ENCODE measurements around the gene TRIM7. TPM values are rescaled to one million over a fixed set of nuclear protein-coding genes. Genes with fewer than 3 reads are reported as not detected.

Gene TRIM7
- total RNA-seq, 4 donors from 2014 or later, result 44.8 to 80.6 (median 54.5) TPM

DNA sequence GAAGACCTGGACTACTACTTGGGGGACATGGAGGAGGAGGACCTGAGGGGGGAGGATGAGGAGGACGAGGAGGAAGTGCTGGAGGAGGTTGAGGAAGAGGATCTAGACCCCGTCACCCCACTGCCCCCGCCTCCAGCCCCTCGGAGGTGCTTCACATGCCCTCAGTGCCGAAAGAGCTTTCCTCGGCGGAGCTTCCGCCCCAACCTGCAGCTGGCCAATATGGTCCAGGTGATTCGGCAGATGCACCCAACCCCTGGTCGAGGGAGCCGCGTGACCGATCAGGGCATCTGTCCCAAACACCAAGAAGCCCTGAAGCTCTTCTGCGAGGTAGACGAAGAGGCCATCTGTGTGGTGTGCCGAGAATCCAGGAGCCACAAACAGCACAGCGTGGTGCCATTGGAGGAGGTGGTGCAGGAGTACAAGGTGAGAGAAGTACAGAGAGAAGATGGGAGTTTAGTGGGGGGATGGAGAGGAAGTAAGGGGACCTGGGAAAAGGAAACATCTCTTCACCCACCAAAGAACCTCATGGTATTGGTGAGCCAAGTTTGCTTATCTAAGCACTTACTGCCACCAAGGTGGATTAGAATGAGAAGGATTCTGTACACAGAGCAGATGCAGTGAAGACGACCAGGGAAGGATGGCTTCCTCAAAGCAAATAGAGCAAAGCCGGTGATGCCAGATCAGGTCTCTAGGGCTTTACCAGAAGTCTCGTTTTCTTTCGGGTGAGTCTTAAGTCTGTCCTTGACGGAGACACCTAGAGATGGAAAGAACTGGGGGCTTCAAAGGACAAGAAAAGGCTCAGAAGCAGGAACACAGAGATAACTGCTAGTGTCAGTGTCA lies 19.6 kb upstream of the TRIM7 start:
- TF ChIP-seq, protein P1, sequence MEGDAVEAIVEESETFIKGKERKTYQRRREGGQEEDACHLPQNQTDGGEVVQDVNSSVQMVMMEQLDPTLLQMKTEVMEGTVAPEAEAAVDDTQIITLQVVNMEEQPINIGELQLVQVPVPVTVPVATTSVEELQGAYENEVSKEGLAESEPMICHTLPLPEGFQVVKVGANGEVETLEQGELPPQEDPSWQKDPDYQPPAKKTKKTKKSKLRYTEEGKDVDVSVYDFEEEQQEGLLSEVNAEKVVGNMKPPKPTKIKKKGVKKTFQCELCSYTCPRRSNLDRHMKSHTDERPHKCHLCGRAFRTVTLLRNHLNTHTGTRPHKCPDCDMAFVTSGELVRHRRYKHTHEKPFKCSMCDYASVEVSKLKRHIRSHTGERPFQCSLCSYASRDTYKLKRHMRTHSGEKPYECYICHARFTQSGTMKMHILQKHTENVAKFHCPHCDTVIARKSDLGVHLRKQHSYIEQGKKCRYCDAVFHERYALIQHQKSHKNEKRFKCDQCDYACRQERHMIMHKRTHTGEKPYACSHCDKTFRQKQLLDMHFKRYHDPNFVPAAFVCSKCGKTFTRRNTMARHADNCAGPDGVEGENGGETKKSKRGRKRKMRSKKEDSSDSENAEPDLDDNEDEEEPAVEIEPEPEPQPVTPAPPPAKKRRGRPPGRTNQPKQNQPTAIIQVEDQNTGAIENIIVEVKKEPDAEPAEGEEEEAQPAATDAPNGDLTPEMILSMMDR (IDR thresholded peaks at IDR 0.05), result no peak
- TF ChIP-seq POLR2A (IDR thresholded peaks at IDR 0.05), result no peak
- peaks cover 8 to 46% (median 14%) of the 10 kb centered on the region in 3 donors for H3K4me1 ChIP-seq
- peak overlapping the region; percentile 85 to 100 (median 98) for H3K27ac ChIP-seq
- peak overlapping the region; percentile 58 to 98 (median 78) for H3K4me3 ChIP-seq
- peaks cover 0 to 30% (median 0%) of the 10 kb centered on the region in 3 donors for H3K36me3 ChIP-seq
- no peaks in the 10 kb centered on the region for H3K27me3 ChIP-seq
- 54 to 58% methylated on average over 10 to 20 of the region's 22 CpGs for WGBS, 2 donors
- intact Hi-C loops (cut with DNase I), result no loop called here
- H3K9me3 ChIP-seq, result no peaks in the 10 kb centered on the region
- DNase-seq, result no peak

DNA sequence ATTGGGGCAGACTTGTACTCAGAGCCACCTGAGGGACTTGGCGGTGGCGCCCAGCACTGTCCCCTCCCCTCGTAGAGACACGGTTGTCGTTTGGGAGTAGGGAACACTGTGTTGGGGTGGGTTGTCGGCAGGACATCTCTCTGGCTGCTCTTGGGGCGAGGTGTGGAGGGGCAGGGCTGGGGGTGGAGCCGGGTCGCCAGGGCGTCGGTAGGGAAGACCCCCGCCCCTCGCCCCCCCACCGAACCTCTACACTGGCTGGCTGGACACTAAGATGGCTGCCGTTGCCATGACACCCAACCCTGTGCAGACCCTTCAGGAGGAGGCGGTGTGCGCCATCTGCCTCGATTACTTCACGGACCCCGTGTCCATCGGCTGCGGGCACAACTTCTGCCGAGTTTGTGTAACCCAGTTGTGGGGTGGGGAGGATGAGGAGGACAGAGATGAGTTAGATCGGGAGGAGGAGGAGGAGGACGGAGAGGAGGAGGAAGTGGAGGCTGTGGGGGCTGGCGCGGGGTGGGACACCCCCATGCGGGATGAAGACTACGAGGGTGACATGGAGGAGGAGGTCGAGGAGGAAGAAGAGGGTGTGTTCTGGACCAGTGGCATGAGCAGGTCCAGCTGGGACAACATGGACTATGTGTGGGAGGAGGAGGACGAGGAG lies 18.9 kb upstream of the TRIM7 start:
- no peaks in the 10 kb centered on the region for H3K9me3 ChIP-seq
- H3K4me1 ChIP-seq, result peaks cover 8 to 47% (median 14%) of the 10 kb centered on the region in 3 donors
- DNase-seq, result no peak
- H3K4me3 ChIP-seq, result peak overlapping the region; percentile 58 to 98 (median 78)
- intact Hi-C loops (cut with DNase I), result no loop called here
- H3K36me3 ChIP-seq, result peaks cover 0 to 23% (median 0%) of the 10 kb centered on the region in 3 donors
- TF ChIP-seq, protein P1 (IDR thresholded peaks at IDR 0.05), result no peak
- TF ChIP-seq POLR2A (IDR thresholded peaks at IDR 0.05), result no peak
- 0 to 1% methylated on average over 14 to 17 of the region's 31 CpGs for WGBS, 2 donors
- H3K27me3 ChIP-seq, result no peaks in the 10 kb centered on the region
- H3K27ac ChIP-seq, result peak overlapping the region; percentile 85 to 100 (median 98)

DNA sequence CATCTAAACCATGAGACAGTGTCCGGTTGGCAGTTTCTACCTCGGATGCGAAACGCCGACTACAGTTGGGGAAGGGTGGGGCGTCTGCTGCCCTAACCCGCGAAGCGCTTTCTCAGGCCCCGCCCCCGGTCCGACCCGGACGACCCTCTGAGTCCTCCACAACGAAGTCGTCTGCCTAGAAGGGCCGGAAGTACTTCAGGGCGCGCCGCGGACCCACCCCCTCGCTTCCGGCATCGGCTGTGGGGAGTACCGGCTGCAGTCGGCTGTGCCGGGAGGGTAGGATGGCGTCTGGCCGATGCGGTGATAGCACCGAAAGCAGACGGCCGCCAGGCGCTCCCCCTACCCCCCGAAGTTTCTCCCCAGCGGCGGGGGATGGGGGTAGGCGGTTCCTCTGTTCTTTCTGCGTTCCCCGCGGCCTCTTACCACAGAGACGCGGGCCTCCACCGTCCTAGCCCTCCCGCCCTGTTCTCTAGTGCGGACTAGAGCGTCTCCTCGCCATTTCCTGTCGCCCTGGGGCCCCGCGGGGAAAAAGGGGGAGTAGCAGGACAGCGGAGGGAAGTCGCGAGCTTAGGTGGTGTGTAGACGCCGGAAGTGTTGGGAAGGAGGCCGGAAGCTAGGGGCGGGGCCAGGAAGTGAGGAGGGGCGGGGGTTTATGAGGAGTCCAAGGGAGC lies 18.2 kb upstream of the TRIM7 start, which contains the start of gene TRIM41:
TRIM41 (plus strand) TSS at position 224 of the 671 bp plus-strand sequence. CDS start 719 bp downstream, outside the sequence.
- H3K4me1 ChIP-seq, result peaks cover 11 to 54% (median 20%) of the 10 kb centered on the region in 3 donors
- peaks cover 0 to 18% (median 0%) of the 10 kb centered on the region in 3 donors for H3K36me3 ChIP-seq
- peak within 1 kb of the TSS; percentile 85 to 100 (median 98) for H3K27ac ChIP-seq
- no peaks in the 10 kb centered on the region for H3K27me3 ChIP-seq
- 0 to 2% methylated on average over 16 to 17 of the region's 59 CpGs for WGBS, 2 donors
- DNase-seq, result no peak
- intact Hi-C loops (cut with DNase I), result no loop called here
- H3K9me3 ChIP-seq, result no peaks in the 10 kb centered on the region
- H3K4me3 ChIP-seq, result peak within 1 kb of the TSS; percentile 58 to 98 (median 78)
- TF ChIP-seq POLR2A (IDR thresholded peaks at IDR 0.05), result peak in 3 of 4 donors; percentile 33 to 89 (median 87)
- TF ChIP-seq, protein P1 (IDR thresholded peaks at IDR 0.05), result peak in 2 of 6 experiments; percentile 20 to 27

DNA sequence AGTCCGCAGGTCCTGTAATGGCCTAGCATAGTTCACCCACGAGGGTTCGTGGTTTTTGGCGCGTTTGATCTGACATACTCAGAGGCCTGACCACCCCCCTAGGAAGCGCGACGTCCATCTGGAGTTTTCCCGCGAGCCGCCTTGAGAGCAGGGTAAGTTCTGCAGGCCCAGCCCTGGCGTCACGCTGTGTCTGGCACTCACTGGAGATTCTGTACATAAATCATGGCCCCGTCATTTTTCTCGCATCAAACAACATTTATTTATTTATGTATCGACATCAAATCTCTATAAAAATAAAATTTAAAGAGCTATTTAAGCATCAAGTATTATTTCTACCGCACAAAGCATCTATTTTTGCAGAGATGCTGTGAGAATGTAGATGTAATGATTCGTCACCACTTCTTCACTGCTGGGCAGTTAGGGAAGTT lies 17.6 kb upstream of the TRIM7 start:
- TF ChIP-seq, protein P1 (IDR thresholded peaks at IDR 0.05), result peak in 1 of 6 experiments; percentile 46
- TF ChIP-seq POLR2A (IDR thresholded peaks at IDR 0.05), result no peak
- WGBS, 2 donors, result 0% methylated on average over 14 to 16 of the region's 18 CpGs
- intact Hi-C loops (cut with DNase I), result no loop called here
- peaks cover 14 to 59% (median 20%) of the 10 kb centered on the region in 3 donors for H3K4me1 ChIP-seq
- H3K4me3 ChIP-seq, result peak overlapping the region; percentile 58 to 98 (median 78)
- DNase-seq, result no peak
- no peaks in the 10 kb centered on the region for H3K9me3 ChIP-seq
- H3K27me3 ChIP-seq, result no peaks in the 10 kb centered on the region
- H3K36me3 ChIP-seq, result peaks cover 0 to 12% (median 0%) of the 10 kb centered on the region in 3 donors
- H3K27ac ChIP-seq, result peak overlapping the region; percentile 85 to 100 (median 98)

Data from esophagus squamous epithelium (tissue), 5 donors.